ENCODE results near the gene GARIN5B. TPM values are rescaled to one million over a fixed set of nuclear protein-coding genes. Genes with fewer than 3 reads are reported as not detected.

GARIN5B gene
- total RNA-seq, 3 donors from 2014 or later: not detected

- intact Hi-C loops (cut with DNase I, micrococcal nuclease): no loop called here
- H3K36me3 ChIP-seq (ENCODE audit: low read depth): no peaks in the 10 kb centered on the region
- H3K4me3 ChIP-seq: no peak within 1 kb of the TSS
- no peaks in the 10 kb centered on the region for H3K9me3 ChIP-seq
- peaks cover 17% of the 10 kb centered on the region for H3K4me1 ChIP-seq (ENCODE audit: low read depth)
- no peak for ATAC-seq
- no peak for TF ChIP-seq CTCF (IDR thresholded peaks at IDR 0.05)
- no peak for DNase-seq
Observed at GRCh38 chr19:55354698-55355212, 8.3 kb downstream of the GARIN5B start, which contains the start of gene COX6B2. Gene COX6B2 (minus strand): TSS chr19:55354719. CDS start chr19:55354521, 198 bp downstream.

- intact Hi-C loops (cut with DNase I, micrococcal nuclease): no loop called here
- Histone ChIP-seq H3K4me1 (ENCODE audit: low read depth) (peaks cover 17% of the 10 kb centered on the region), H3K4me3 (no peak overlapping the region), H3K36me3 (ENCODE audit: low read depth) (no peaks in the 10 kb centered on the region), H3K9me3 (no peaks in the 10 kb centered on the region)
- TF ChIP-seq CTCF (IDR thresholded peaks at IDR 0.05): no peak
- DNase-seq: peak; percentile 78 to 87 (median 85)
- peak; percentile 88 for ATAC-seq
Observed at GRCh38 chr19:55353803-55354697, 9.0 kb downstream of the GARIN5B start.

GRCh38 chr19:55353356-55353802, 9.7 kb downstream of the GARIN5B start:
- DNase-seq (no peak), ATAC-seq (no peak)
- no peaks in the 10 kb centered on the region for H3K36me3 ChIP-seq (ENCODE audit: low read depth)
- intact Hi-C loops (cut with DNase I, micrococcal nuclease): no loop called here
- no peak for TF ChIP-seq CTCF (IDR thresholded peaks at IDR 0.05)
- no peak overlapping the region for H3K4me3 ChIP-seq
- H3K4me1 ChIP-seq (ENCODE audit: low read depth): peaks cover 17% of the 10 kb centered on the region
- H3K9me3 ChIP-seq: no peaks in the 10 kb centered on the region

GRCh38 chr19:55352549-55353145, 10.4 kb downstream of the GARIN5B start:
- intact Hi-C loops (cut with DNase I, micrococcal nuclease): no loop called here
- Histone ChIP-seq H3K4me1 (ENCODE audit: low read depth) (peaks cover 17% of the 10 kb centered on the region), H3K36me3 (ENCODE audit: low read depth) (no peaks in the 10 kb centered on the region), H3K9me3 (no peaks in the 10 kb centered on the region), H3K4me3 (no peak overlapping the region)
- DNase-seq: no peak
- TF ChIP-seq CTCF (IDR thresholded peaks at IDR 0.05): no peak
- ATAC-seq: no peak

- no peaks in the 10 kb centered on the region for H3K36me3 ChIP-seq (ENCODE audit: low read depth)
- intact Hi-C loops (cut with DNase I, micrococcal nuclease): no loop called here
- ATAC-seq (no peak), DNase-seq (no peak)
- no peak for TF ChIP-seq CTCF (IDR thresholded peaks at IDR 0.05)
- H3K4me1 ChIP-seq (ENCODE audit: low read depth): peaks cover 17% of the 10 kb centered on the region
- no peak overlapping the region for H3K4me3 ChIP-seq
- no peaks in the 10 kb centered on the region for H3K9me3 ChIP-seq
Observed at GRCh38 chr19:55352040-55352439, 11.0 kb downstream of the GARIN5B start.

All from mucosa of descending colon (tissue), 3 donors.